ENCODE data around the gene MAGEB18.
A peak's percentile ranks its signal among the peaks of the same experiment; 100 is the strongest.

The MAGEB18 gene

DNA sequence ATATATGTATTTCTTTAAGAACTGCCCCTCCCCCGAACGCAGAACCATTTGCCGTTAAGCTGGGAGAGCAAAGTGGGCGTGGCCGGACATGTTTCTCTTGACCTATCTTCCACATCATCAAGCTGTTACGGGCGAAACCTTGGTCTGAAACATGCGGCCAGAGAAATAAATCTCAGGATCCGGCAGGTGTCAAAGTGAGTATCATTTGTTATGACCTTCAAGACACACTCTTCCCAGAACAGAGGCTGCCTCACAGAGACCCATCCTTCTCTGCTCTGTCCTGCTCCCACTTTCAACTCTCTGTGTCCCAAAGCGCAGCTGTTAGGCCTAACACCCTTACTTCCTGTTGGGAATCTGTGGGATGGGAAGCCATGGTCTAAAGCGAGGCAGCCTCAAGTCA lies at the start of gene MAGEB18:
Gene MAGEB18, plus strand, starts transcription at position 70 of the 400 bp plus-strand sequence. CDS start 643 bp downstream, outside the sequence.
- no peak for DNase-seq (ENCODE audit: low read depth, low spot score)

- DNase-seq (ENCODE audit: low read depth, low spot score), result peak; percentile 3
Observed at GRCh38 chrX:26100421-26100920, 37.7 kb upstream of the MAGEB18 start.

- no peak for DNase-seq (ENCODE audit: low read depth, low spot score)
Observed at GRCh38 chrX:26109142-26109541, 29.0 kb upstream of the MAGEB18 start.

DNA sequence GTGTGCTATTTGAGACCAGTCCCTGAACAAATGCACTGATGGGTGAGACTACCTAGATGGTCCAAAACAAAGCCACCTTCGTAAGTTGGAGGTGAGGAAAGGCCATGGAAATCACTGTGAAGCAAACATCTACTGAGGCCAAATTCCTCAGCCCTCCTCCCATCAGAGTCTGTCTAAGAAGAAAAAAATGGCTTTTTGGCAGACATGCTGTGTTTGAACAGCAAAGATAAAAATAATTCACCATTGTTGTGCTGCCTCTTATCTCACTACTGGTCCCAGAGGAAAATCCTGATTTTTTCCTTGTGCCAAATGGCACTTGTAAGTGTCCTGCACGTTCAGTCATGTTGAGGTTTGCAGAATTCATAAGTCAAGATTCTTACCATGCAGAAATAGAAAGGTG lies 7.9 kb downstream of the MAGEB18 start:
- DNase-seq (ENCODE audit: low read depth, low spot score), result peak; percentile 1

GRCh38 chrX:26160301-26160700 lies 22.2 kb downstream of the MAGEB18 start, which contains the start of gene MAGEB6B:
Gene MAGEB6B (plus strand): TSS chrX:26160601. CDS start chrX:26160601, 0 bp downstream.
- DNase-seq (ENCODE audit: low read depth, low spot score), result no peak
